Kidney epithelial cell (primary cell): ENCODE results near the gene RTF2. TPM values are rescaled to one million over a fixed set of nuclear protein-coding genes. Genes with fewer than 3 reads are reported as not detected.

Source experiments
- DNase-seq: peaks from one replicate; pipeline ENCODE4 v3.0.0-alpha.2; 2010; ENCODE audit warnings: low read depth
- H3K27me3 ChIP-seq: 2 replicates; pipeline ENCODE4 v1.6.0; 2011; ENCODE audit warnings: low read length; ENCODE audit not compliant: control insufficient read depth, insufficient read depth
- H3K36me3 ChIP-seq: 2 replicates; pipeline ENCODE4 v1.5.1; 2011; ENCODE audit warnings: low read length; ENCODE audit not compliant: control insufficient read depth, insufficient read depth
- H3K4me3 ChIP-seq: 2 replicates; pipeline ENCODE4 v1.5.1; 2011; ENCODE audit warnings: low read depth, mild to moderate bottlenecking, control low read depth, low read length
- CTCF ChIP-seq: IDR thresholded peaks from 2 replicates; pipeline ENCODE4 v1.5.1; 2011; ENCODE audit warnings: mild to moderate bottlenecking, moderate library complexity, low read length, control low read depth, inconsistent platforms; ENCODE audit not compliant: insufficient read depth, poor library complexity, severe bottlenecking
- total RNA-seq: library from RNA; depleted of rRNA; stranded (reverse); fragments of >200 nt; gene quantifications from 2 replicates; pipeline ENCODE4 v1.2.3, GENCODE V29; 2015

The RTF2 gene
- total RNA-seq, 1 donor from 2014 or later, result 68.5 TPM

GRCh38 chr20:56428410-56428809 is 40.0 kb upstream of the RTF2 start:
- Histone ChIP-seq H3K27me3 (no peaks in the 10 kb centered on the region), H3K36me3 (no peaks in the 10 kb centered on the region), H3K4me3 (no peak overlapping the region)
- TF ChIP-seq CTCF, result no peak
- no peak for DNase-seq

- Histone ChIP-seq H3K27me3 (no peaks in the 10 kb centered on the region), H3K4me3 (no peak overlapping the region), H3K36me3 (no peaks in the 10 kb centered on the region)
- DNase-seq, result no peak
- TF ChIP-seq CTCF, result no peak
Observed at GRCh38 chr20:56428881-56429280, 39.5 kb upstream of the RTF2 start.

GRCh38 chr20:56429502-56429901 is 38.9 kb upstream of the RTF2 start:
- Histone ChIP-seq H3K27me3 (no peaks in the 10 kb centered on the region), H3K36me3 (no peaks in the 10 kb centered on the region), H3K4me3 (no peak overlapping the region)
- no peak for DNase-seq
- no peak for TF ChIP-seq CTCF

GRCh38 chr20:56429941-56430340 is 38.5 kb upstream of the RTF2 start:
- TF ChIP-seq CTCF, result no peak

GRCh38 chr20:56430461-56430860 is 38.0 kb upstream of the RTF2 start:
- Histone ChIP-seq H3K4me3 (no peak overlapping the region), H3K36me3 (no peaks in the 10 kb centered on the region), H3K27me3 (no peaks in the 10 kb centered on the region)
- no peak for TF ChIP-seq CTCF
- no peak for DNase-seq

More at GRCh38 chr20:56429941-56430340, 38.5 kb upstream of the RTF2 start:
- H3K27me3 ChIP-seq, result no peaks in the 10 kb centered on the region
- DNase-seq, result no peak
- H3K36me3 ChIP-seq, result no peaks in the 10 kb centered on the region
- H3K4me3 ChIP-seq, result no peak overlapping the region

GRCh38 chr20:56430957-56431356 is 37.5 kb upstream of the RTF2 start:
- H3K4me3 ChIP-seq, result no peak overlapping the region
- no peak for DNase-seq
- H3K36me3 ChIP-seq, result no peaks in the 10 kb centered on the region
- no peaks in the 10 kb centered on the region for H3K27me3 ChIP-seq
- no peak for TF ChIP-seq CTCF
